G401 (cell line): ENCODE results near the gene ZMYND8. TPM values are rescaled to one million over a fixed set of nuclear protein-coding genes. Genes with fewer than 3 reads are reported as not detected.
"Not testable (repeated sequence)": the region's sequence is repeated elsewhere in the genome, so short reads cannot be mapped to it uniquely, and the experiment has no call there.

ENCODE experiments used
- DNase-seq: peaks from one replicate; pipeline ENCODE4 v3.0.0-alpha.2; 2015; ENCODE audit warnings: low spot score
- in situ Hi-C: cut with HindIII; loops from 2 replicates; pipeline ENCODE4 v1.10.0; 2016; ENCODE audit warnings: low sequenced_read_pairs, mixed read lengths
- total RNA-seq: library from RNA; depleted of rRNA; stranded (reverse); fragments of >200 nt; shearing (Covaris generic); gene quantifications from 2 replicates; pipeline ENCODE4 v1.2.3, GENCODE V29; 2014; rRNA removed

The ZMYND8 gene
- total RNA-seq, 1 experiment from 2014 or later, result 24.7 TPM

- no peak for DNase-seq
- in situ Hi-C loops, result no loop called here
Observed at GRCh38 chr20:47178277-47178676, 178.2 kb downstream of the ZMYND8 start.

DNA sequence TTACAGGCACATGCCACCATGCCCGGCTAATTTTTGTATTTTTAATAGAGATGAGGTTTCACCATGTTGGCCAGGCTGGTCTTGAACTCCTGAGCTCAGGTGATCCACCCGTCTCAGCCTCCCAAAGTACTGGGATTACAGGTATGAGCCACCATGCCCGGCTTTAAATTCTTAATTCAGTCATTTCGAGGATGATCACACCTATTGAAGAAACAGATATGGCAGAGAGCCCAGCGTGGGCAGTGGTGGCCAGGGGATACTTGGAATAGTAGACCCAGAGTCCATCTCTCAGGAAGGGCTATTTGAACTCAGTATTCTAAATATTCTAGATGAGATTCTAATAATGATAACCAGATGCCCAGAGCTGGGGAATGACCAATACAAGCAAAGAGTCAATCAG is 180.3 kb downstream of the ZMYND8 start:
- DNase-seq, in situ Hi-C loops: not testable (repeated sequence)

DNA sequence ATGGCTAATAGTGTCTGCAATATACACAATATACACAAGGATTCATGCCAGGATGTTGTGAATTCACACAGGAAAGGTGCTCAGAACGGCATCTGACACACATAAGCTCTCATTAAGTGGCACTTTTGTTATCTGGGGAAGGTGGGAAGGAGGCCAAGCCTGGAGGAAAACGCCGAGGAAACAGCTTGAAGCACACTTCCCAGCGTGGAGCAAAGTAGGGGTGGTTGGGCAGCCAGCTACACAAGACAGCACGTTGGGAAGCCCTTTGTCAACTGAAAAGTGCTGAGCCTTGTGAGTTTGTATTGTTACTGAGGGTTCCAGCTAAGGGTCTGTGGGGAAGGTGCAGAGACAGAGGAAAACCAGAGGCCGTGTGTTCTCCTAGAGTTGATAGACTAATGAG is 181.0 kb downstream of the ZMYND8 start:
- in situ Hi-C loops, result no loop called here

DNA sequence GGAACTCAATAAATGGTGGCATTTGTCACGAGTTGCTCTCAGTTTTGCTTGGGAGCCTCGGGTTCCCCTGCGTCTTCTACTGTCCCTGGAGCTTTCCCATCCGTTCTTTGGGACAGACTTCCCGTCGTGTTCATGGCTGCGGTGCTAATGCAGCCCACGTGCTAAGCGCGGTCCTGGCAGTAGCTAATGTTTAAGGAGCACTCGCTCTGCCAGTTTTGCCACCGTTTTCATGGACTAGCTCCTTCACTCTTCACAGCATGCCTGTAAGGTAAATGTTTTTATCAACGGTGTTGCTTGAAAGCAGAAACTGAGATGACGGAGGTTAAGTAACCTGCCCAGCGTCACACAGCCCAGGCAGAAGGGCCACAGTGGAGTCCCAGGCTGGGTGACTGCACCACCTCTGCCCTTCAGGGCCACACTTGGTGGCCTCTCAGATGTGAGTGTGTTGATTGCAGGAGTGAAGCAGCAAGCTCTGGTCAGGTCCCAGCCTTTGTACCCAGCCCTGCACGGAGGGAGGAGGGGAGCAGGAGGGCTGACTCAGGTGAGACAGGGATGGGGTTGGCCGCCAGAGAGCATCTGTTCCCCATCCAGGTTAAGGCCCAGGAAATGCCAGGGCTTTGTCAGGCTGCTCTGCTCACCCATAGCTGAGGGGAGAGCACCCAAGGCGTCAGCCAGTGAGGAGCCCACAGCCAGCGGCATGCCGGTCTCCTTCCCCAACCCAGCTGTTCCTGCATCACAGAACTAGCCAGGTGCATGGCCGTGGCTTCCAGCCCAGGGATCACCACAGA is 181.8 kb downstream of the ZMYND8 start:
- in situ Hi-C loops, result no loop called here
- no peak for DNase-seq

More for the DNA sequence above, 181.0 kb downstream of the ZMYND8 start:
- DNase-seq, result no peak

- DNase-seq, result no peak
- in situ Hi-C loops, result no loop called here
Observed at GRCh38 chr20:47173596-47174216, 182.8 kb downstream of the ZMYND8 start.

GRCh38 chr20:47172579-47172978 is 183.9 kb downstream of the ZMYND8 start:
- in situ Hi-C loops, result no loop called here
- no peak for DNase-seq

DNA sequence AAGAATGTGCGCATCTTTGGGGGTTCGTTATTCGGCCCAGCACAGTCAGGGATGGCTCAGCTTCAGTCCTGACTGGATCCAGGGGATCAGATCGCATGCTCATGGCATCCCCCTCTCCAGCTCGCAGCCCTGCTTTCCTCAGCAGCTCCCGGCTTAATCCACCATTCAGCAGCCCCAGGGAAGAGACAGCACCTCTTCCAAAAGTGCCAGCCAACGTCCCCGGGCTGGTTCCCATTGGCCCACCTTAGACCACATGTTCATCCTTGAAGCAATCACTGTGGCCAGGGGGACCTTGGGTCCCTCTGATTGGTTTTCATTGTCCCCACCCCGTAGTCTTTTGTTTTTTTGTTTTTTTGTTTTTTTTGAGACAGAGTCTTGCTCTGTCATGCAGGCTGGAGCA is 188.7 kb downstream of the ZMYND8 start:
- in situ Hi-C loops, result no loop called here
- DNase-seq, result no peak

GRCh38 chr20:47165376-47165865 is 191.1 kb downstream of the ZMYND8 start:
- no peak for DNase-seq
- in situ Hi-C loops, result no loop called here

DNA sequence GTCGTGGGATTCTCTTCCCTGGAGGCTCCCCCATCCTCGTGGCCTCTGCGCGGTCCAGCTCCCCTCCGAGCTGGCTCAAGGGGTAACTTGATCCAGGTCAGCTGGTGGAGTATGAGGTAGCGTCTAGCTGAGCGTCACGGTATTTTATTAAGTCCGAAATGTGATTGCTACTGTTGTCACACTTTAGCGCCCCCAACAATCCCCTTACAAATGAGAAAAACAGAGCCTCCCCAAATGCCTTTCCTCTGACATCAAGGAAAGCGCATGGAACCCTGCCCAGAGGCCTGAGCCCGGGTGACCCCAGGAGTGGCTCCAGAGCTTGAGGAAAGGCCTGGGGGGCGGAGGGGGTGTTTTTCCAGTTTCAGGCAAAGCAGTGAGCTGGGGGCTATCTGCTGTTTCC is 192.4 kb downstream of the ZMYND8 start:
- DNase-seq, result no peak
- in situ Hi-C loops, result no loop called here

DNA sequence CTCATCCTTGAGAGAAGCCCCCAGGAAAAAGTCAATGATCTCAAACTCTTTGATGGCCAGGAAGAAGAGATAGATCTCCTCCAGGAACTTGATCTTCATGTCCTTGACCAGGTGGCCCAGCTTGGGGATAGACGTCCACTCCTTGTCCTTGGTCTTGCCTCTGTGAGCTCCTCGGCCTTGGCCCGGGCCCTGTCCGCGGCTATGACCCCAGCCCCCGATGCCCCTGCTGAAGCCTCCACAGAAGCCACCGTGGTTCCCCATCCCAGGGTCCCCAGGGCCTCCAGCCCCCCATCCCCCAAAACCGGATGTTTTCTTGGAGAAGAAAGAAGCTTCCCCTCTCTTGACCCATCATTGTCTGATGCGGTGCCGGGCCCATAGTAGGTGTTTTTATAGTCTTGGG is 195.1 kb downstream of the ZMYND8 start:
- in situ Hi-C loops, result no loop called here
- DNase-seq, result no peak

- in situ Hi-C loops, result no loop called here
- no peak for DNase-seq
Observed at GRCh38 chr20:47160992-47161391, 195.5 kb downstream of the ZMYND8 start.

GRCh38 chr20:47160240-47160639 is 196.3 kb downstream of the ZMYND8 start:
- in situ Hi-C loops, result no loop called here

More at GRCh38 chr20:47160240-47160639, 196.3 kb downstream of the ZMYND8 start:
- DNase-seq, result no peak

Other genes starting within 250 kb of the ZMYND8 start
- 15.3 and 34.5 TPM in 2 replicates for gene NCOA3, start 145.2 kb upstream of the ZMYND8 start, total RNA-seq